Measurements from ENCODE around the gene JPH2.
"Not testable (repeated sequence)": the region's sequence is repeated elsewhere in the genome, so short reads cannot be mapped to it uniquely, and the experiment has no call there.

JPH2 gene

DNA sequence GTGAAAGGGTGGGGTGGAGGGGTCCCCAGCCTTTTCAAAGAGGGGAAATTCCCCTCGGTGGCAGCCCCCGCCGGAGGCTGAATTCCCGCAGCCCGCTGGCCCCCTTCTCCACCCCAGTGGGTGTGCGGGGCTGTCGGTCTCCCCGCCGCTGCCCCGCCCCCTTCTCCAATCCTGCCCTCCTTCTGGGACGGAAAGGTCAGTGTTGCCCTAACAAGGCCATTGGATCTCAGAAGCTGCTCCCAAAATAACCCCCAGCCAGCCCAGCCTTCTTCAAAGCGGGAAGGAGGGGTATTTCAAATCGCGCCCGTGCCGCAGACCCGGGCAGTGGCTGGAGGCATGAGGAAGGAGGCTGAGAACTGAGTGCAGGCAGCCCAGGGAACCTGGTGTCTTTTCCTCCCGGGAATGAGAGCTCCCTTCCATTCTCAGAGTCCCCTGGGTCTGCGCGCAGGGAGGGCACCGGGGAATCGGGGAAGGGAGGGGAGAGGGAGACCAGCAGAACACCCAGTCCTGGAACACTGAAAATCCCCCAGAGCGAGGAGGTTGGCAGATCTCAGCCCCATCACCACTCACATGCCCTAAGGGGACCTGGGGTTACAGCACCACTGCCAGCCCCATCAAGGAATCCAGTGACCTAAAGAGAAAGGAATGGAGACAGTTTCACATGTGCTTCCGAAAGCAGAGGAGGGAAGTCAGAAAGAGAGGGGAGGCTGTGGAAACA, at the start of gene JPH2:
JPH2 (minus strand) TSS at position 135 of the 718 bp plus-strand sequence. CDS start 483 bp downstream, outside the sequence.
- DNase-seq, result no peak

DNA sequence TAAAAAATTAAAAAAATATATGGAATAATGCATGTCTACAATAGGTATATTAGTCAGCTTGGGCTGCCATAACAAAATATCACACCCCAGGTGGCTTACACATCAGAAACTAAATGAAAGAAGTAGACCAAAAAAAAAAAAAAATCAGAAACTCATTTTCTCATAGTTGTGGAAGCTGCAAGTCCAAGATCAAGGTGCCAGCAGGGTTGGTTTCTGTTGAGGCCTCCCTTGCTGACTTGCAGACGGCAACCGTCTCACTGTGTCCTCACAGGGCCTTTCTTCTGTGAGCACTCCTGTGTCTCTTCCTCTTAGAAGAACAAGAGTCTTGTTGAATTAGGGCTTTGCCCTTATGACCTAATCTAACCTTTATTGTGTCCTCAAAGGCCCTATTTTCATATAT, 48.7 kb upstream of the JPH2 start:
- no peak for DNase-seq

DNA sequence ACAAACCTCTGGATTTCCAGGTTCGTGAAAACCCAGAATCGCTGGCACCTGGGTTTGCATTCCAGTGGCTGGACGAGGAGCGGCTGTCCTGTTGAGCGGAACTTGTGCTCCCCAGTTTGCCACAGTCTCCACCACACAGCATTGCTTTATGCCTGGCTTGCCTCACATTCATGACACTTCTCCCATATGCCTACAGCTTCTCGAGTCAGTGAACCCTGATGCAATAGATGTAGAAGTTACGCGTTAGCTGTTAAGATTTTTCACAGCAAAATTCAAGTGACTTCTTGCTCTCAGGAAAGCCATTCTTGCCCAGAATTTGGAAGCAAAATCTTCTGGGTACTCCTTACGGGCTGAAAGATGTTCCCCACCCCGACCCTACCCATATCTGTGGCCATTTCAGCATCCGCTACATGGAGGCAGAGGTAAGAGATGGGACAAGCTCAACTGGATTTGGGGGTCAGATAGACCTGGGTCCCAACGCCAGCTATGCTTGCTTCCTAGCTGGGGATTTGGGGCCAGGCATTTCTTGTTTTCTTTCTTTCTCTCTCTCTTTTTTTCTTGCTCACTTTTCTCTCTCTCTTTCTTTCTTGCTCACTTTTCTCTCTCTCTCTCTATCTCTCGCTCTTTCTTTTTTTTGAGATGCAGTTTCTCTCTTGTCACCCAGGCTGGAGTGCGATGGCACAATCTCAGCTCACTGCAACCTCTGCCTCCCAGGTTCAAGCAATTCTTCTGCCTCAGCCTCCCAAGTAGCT, 47.8 kb upstream of the JPH2 start:
- DNase-seq, result no peak

DNA sequence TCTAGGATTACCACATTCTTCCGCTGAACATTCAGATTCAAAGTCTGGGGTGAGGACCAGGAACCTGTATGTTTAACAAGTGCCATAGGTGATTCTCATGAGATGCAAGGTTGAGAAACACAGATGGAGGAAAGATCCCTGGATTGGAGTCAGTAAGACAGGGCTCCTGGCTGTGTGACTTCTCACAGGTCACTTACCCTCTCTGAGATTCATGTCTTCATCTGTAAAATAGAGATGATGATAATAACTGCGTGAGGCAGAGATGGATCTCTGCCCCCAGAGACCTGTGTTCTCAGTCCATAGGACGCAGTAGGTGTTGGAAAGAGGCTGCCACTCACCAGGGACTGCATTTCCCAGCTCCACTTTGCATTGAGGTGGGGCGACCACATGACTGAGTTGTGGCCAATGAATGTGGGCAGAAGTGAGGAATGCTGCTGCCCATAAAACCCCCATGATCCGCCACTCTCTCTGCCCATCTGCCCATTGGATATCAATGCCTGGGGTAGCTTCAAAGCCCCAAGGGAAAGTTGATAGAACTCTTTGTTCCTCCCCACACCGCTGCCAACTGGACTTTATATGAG, 46.5 kb upstream of the JPH2 start:
- no peak for DNase-seq

DNA sequence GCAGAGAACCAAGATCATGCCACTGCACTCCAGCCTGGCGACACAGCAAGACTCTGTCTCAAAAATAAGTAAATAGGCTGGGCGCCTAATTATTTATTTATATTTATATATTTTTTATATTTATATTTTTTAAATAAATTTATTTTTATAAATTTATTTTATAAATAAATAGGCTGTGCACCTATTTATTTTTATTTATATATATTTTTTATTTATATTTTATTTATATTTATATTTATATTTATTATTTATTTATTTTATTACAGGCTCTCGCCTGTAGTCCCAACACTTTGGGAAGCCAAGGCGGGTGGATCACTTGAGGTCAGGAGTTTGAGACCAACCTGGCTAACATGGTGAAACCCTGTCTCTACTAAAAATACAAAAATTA, 45.5 kb upstream of the JPH2 start:
- not testable (repeated sequence) for DNase-seq

DNA sequence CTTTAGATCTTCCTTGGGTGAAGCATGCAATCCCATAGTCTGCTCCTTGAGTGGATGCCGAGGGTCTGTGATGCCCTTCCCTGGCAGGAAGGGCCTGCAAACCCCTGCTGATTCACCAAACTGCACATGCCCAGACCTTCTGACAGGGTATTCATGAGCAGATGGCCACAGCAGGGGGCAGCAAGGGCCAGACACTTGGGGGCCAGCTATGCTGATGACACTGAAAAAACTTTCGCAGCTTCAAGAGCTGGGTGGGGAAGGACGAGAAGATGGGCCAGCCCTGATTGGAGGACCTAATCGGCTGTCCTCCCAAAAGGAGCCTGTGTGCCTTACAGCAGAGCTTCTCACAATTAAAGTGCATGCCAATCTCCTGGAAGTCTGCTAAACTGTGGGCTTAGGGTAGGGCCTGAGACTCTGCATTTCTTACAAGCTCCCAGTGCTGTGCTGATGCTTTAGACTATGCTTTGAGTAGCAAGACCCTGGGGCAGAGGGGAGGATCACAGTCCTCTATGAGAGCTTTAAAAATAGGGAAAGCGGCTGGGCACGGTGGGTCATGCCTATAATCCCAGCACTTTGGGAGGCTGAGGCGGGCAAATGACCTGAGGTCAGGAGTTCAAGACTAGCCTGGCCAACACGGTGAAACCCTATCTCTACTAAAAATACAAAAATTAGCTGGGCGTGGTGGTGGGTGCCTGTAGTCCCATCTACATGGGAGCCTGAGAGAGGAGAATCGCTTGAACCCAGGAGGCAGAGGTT, 44.9 kb upstream of the JPH2 start:
- no peak for DNase-seq

DNA sequence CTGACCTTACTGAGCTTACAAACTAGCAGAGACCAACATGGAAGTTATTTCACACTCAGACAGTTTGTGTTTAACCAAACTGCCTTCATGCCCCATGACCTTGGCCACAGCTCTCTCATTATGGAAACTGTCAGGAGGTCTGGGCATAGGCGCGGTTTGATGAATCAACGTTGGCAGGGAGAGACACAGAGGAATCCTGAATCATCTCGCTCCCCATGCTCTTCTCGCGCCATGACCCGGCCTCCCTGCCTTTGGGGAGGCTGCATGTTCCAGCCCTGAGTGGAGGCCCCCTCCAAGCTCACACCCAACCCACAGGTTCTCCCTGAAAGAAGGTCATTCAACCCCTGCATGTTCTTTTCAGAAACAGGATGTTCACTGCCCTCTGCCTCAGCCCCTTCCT, 44.2 kb upstream of the JPH2 start:
- DNase-seq, result no peak

DNA sequence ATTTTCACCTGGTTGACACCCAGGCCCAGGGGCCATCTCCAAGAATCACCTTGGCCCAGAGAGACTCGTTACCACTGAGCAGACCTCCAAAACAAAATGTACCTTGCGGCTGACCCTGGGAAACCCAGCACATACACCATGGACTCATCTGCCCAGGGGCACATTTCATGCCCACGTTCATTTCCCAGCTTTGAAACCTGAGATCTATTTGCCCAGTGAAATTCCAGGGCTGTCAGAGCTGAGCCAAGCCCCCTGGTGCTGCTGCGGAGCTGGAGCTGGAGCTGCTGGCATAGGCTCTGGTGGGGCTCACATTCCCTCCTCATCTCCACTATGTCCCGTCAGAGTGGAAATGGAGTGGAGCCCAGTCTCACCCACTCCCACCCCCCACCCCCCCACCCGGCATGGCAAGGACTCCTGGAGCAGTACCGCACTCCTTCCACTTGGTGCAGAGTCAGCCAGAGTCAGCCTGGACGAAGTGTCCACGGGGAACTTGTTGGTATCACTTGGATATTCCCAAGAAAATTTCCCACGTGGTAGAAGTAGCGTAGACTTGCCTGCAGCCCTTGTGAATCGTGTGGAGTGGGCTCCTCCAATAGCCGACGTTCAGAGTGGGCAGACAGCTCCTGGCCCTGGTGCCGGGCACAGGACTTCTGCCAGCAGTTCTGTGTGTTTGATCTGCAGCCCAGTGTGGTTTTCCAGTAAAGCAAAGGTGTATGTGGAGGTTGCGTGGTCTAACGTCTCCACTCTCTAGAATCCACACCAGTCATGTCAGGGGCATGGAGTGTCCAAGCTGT, 41.7 kb upstream of the JPH2 start:
- no peak for DNase-seq

DNA sequence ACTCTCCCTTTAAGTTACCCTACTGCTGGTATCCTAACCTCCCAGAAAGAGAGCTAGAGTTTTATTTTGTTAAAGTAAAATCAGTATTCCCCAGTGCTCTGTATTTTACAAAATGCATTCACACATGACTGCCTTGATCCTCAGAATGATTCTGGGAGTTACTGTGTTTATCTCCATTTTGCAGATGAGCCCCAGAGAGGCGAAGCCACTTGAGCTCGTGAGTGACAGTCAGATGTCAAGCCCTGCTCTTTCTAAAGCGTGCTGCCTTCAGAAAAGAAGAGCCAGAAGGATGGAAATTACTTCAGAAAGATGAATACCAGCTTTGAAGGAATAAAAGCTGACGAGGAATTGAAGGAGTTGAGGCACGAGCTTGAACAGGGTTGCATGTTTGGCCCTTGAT, 37.6 kb upstream of the JPH2 start:
- DNase-seq, result no peak

DNA sequence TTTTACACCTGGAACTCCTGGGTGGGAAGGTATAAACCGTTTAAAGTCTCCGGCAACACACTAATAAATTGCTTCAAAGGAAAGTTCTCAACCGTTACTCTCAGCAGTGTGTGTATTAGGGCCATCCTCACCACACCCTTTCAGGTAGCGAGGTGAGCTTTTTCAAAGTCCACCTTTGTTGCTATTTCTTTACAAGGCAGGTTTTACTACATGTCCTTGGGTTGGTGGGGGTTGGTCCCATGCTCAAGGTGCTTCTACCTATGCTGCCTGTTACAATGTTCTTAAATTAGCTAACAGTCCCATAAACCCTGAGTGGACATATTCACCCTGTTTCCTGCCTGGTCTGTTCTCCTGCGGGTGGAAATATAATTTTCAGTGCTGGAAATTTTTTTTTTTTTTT, 36.7 kb upstream of the JPH2 start:
- no peak for DNase-seq

DNA sequence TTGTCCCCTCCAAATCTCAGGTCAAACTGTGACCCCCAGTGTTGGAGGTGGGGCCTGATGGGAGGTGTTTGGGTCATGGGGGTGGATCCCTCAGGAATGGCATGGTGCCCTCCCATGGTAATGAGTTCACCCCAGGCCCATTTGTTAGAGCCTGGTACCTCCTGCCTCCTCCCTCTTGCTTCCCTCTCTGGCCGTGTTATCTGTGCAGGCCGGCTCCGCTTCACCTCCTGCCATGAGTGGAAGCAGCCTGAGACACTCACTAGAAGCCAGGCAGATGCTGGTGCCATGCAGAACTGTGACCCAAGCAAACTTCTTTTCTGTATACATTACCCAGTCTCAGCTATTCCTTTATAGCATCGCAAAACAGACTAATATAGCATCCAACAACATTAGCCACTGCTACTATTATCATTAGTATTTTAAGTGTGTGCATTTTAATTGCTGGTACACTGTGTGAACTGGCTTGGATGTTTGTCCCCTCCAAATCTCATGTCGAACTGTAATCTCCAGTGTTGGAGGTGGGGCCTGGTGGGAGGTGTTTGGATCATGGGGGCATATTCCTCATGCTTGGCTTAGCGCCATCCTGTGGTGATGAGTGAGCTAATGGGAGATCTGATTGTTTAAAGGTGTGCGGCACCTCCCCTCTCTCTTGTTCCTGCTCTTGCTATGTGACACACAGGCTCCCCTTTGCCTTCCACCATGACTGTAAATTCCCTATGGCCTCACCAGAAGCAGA, 35.8 kb upstream of the JPH2 start:
- no peak for DNase-seq

DNA sequence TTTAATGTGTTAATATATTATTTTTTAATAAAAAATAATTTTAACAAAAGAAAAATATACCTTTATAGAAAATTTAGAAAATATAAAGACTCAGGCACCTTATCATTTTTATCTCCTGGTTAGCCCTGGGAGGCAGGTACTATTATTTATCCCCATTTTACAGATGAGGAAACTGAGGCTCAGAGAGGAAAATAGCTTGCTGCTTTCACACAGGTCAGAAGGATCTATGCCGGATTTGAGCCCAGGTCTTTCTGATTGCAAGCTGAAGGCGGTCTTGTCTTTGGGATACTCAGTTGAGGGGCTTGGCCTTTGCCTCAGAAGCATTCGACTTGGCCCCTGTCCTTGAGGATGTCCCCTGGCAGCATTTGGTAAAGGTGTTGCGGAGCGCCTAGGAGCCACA, 35.0 kb upstream of the JPH2 start:
- DNase-seq, result no peak

DNA sequence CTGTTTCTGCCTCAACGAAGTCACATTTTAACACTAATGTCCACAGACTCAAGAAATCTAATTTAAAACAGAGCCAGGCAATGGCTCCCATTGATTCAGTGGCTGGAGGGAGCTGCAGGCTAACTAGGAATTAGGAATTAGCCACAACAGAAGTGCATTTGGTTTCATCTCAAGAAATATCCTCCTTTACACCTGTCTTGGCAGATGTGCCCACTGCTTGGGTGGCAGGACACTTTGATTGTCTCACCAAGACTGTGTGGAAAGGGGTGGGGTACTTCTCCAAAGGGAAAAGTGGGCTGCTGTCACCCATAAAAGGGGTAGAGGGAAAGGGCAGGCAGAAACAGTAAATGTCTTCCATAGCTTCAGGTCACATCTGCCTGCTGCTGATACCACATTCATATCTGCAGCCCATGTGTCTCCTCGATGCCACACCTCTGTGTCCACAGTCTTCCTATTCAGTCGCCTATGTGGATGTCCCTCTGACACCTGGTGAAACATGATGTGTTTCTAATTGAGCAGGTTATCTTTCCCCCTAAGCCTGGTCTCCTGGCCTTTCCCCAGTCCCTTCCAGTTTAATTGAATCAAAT, 34.5 kb upstream of the JPH2 start:
- DNase-seq, result no peak

DNA sequence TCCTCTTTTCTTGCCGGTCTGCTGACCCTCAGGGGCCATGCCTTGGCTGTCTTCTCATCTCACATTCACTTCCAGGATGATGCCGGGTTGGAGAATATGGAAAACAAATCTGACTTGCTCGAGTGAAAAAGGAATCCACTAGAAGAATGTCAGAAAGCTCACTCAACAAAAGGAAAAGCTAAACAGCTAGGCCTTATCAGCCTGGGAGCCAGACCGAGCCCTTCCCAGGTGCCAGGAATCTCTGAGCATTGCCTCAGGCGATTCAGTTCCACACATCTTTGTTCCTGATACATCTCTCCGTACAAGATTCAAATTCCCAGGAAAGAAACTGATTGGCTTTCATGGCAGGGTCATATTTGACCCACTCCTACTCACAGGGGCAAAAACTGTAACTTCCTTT, 32.8 kb upstream of the JPH2 start:
- DNase-seq, result no peak

DNA sequence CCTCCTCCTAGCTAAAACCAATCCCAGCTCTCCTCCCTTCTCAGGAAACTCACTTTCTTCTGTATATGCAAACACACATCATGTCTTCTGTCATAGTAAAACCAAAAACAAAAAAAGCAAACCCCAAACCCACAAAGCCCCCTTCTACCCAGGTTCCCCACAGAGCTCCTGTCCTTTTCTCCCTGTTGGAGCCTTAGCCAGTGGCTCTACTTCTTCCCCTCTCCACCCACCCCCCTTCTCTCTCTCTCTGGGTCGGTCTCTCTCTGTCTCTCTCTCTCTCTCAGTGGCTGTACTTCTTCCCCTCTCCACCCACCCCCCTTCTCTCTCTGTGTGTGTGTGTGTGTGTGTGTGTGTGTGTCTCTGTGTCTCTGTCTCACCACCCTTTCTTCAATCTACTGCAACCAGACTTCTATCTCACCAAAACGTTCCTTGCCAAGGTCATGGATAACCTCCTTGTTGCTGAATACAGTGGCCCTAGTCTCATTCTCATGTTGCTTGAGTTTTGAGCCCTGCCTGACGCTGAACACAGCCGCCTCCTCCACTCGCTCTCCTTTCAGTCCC, 32.3 kb upstream of the JPH2 start:
- DNase-seq, result no peak

DNA sequence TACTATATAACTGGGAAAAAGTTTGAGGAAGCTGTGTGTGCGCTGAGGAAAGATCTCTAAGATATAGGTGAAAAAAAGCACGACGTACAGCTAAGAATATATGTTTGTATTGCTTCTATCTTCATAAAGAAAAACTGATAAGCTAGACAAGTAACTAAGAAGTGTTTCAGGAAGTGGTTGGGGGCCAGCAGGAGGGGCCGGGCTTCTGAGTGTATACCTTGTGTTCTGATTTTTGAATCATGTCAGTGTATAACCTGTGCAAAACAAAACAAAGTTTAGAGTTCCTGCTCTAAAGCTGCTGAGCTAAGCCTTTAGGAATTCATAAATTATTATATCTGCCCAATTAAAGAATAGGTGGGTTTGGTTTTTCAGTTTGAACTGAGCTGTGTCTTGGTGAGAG, 31.5 kb upstream of the JPH2 start:
- DNase-seq, result peak in 2 of 4 experiments; percentile 22 to 60

DNA sequence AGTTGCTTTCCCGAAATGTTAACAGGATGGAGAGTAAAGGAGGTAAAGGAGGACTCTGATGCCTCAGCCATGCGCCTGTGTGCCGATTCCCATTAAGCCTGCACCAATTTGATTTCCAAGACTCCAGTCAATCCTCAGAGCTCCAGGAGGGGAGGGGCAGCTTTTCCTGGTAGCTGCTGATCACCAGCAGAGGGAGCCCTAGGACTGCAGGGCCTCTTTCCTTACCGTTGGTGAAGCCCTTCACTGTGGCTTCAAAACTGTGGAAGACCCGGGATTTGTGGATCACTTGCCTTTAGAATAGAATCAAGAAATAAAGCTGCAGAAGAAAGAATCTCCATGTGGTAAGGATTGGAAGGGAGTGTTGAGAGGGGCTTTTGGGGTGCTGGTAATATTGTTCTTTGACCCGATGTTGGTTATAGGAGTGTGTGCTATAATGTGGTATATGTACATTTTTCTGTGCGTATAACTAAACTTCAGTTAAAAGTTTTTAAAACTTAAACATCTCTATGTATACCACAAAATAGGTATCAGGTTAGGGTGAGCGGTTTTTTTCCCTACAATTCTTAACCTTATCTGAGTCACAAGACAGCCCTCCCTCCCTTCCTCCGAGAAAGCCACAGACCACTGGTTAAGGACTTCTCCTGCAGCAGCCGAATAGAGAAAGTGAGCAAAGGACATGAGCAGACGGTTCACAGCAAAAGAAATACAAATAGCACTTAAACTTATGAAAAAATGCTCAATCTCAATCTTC, 30.5 kb upstream of the JPH2 start:
- DNase-seq, result peak in 3 of 4 experiments; percentile 20 to 59 (median 52)

DNA sequence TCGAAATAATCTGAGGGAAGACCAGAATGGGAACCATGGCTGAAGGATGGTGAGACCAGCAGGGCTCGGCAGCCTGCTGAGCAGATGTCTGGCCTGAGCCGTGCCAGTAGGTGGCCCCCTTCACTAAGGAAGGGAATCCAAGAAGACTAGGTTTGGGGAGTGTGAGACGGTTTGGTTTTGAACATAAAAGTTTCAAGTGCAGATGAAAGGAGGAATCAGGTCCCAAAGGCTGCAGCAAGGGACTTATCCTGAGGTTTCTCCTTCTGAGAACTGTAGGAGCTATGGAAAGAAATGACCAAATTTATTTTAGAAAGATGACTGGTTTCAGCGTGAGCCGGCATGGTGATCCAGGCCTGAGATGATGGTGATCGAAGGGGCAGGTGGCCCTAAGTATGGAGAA, 28.1 kb upstream of the JPH2 start:
- DNase-seq, result peak; percentile 18 to 69 (median 42)

DNA sequence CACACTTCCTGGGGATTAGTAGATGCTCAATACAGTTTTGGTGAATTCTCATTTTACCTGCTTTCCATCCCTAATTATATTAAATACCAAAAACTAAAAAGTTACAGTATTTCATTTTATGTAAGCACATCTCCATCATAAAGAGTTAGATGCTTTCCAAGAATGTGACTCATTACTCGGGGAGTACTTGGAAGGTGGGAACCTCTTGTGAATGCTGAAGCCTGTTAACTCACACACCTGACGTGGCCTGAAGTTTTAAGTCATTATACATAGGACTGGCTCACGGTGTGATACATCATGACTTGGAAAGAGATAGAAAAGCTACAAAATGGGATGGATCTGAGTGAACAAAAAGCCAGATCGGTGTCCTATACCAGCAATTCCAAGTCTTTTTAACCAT, 25.8 kb upstream of the JPH2 start:
- DNase-seq, result no peak
